HG02840 (cell line): ENCODE results near the gene SLAIN2.

ENCODE experiments used
- ATAC-seq: cut with Tn5 transposase; IDR thresholded peaks from one replicate; pipeline ENCODE4 v1.9.1; 2021; ENCODE audit warnings: mild to moderate bottlenecking, moderate library complexity, moderate number of reproducible peaks; ENCODE audit not compliant: unreplicated experiment, low FRiP score

Gene SLAIN2

DNA sequence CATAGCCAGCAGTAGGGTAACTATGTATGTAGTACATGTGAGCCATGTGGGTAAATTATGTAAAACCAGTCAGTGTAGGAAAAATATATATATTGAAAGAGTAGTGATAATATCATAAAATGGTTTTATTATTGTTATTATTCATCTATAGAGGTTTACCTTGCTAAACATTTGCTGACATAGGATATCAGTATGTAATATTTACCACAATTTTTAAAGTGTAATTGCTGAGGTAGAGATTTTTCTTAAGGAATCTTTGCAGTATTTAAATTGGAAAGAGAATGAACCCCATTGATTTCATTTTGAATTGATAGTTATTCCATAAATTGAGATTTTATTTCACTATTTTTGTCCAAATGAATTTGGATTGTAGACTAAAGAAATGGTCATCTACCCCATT is 27.1 kb downstream of the SLAIN2 start:
- no peak for ATAC-seq

DNA sequence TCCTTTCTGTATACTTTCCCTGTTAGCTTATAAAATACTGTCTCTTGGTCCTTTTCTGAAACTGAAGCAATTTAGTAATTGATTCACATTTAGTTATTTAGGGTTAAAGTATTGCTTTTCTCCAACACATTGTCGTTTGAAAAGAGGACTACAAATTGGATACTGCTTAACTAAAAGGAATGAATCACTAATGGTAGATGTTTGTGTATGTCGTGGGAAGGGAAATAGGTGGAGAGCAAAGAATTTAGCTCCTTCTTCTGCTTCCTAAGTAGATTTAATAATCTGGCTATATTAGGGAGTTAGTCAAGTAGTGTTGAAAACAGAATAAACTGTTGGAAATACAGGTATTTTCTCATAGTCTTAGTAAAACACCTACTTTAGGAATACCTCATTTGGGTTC is 27.9 kb downstream of the SLAIN2 start:
- no peak for ATAC-seq

DNA sequence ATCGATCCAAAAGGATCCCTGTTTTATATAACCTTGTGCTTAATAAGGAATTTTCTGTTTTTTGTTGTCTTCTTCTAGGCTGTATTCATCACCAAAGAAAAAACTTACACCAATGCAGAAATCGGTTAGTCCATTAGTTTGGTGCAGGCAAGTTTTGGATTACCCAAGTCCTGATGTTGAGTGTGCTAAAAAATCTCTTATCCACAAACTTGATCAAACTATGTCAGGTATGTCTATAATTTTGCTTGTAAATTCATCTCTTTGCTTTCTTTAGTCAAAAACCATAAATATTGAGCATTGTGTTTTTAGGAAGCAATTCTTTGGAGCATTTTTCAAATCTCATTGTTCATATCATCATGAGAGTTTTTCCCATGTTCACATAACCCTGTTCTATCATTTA is 28.4 kb downstream of the SLAIN2 start:
- ATAC-seq = no peak

DNA sequence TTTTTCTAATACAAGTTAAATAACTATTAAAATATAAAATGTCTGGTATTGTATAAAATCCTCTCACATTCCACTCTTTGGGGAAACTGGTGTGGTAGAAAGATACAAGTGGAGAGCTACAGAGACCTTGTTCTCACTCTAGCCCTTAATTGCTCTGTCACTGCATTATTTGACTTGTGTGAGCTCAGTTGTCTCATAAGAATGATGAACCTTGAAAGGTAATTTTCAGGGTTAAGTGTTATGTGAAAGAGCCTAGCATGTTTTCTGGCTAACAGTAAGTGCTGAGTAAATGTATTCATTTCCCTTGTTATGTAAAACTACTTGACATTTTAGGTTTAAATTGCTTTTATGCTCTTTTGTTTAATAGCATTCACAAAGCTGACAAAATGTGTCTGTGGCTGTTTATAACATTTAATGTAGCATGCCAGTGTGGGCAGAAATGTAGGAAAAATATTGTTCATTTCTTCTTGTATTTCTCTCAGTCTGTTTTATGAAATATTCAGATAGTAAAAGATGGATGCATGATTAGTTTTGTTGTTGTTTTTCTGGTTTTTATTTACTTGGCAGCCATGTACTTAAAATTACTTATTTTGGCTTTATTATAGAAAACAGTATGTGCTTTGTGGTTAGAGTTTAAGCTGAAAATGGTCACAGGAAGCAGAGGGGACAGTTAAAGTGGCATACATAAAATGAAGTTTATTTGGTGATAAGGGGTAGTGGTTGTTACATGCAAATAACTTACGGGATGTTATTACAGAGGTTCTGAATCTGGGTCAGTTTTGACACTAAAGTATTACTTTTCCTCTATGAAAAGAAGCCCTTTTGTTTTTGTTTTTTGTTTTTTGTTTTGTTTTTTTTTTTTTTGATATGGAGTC is 29.2 kb downstream of the SLAIN2 start:
- ATAC-seq = no peak

DNA sequence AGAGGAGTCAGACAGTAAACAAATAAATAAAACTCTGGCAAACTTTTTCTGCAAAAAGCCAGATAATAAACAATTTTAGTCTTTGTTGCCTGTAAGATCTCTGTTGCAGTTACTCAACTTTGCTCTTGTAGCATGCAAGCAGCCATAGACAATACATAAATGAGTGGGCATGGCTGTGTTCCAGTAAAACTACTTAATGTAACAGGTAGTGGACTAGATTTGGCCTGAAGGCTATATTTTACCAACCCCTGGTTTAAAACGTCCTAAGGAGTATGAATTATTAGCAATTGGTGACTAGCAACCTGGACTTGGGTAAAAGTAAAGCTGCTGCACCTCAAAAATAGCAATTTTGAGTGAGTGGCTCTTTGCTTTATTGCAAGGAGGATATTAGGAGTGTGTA is 30.9 kb downstream of the SLAIN2 start:
- ATAC-seq = no peak

DNA sequence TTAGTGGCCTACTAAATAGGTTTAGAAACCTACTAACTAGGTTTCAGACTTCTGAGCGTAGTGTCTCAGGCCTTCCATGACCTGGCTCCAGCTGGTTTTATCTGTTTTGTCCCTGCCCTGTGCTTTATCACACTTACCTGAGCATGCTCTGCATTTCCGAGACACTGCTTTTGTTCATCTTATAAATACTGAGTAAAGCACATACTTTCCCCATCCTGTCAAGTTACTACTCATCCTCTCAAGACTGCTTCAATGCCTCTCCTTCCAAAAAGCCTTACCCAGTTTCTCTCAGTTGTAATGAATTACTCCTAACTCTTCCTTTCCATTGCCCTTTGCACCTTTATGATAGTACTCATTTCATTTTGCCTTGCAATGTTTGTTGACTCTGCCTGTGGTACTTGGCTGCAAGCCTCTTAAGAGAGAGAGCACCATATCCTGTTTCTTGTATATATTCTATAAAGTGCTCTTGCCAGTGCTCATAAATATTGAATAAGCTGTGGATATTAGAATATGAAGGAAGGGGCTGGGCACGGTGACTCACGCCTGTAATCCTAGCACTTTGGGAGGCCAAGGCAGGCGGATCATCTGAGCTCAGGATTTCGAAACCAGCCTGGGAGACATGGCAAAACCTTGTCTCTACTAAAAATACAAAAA is 34.4 kb downstream of the SLAIN2 start:
- ATAC-seq = no peak

DNA sequence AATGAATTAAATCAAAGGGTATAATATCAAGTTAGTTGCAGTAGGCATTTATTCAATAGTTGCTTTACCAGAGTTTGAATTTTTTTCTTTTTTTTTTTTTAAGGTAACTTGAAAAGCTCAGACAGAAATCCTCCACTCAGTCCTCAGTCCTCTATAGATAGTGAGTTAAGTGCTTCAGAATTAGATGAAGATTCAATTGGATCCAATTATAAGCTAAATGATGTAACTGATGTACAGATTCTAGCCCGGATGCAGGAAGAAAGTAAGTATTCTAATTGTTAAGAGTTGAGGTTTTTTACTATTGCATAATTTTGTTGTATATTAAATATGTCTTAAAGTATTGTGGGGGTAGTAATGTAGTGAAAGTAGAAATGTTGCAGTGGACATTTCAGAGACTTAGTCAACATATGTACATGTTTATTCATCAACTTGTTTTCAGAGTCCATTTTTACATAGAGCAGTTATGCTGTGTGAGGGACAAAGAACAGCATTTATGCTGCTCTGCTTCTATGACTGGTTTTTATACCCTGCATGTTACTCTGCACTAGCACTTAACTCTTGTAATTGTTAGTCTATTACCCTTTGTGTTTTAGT is 38.4 kb downstream of the SLAIN2 start:
- ATAC-seq = no peak

DNA sequence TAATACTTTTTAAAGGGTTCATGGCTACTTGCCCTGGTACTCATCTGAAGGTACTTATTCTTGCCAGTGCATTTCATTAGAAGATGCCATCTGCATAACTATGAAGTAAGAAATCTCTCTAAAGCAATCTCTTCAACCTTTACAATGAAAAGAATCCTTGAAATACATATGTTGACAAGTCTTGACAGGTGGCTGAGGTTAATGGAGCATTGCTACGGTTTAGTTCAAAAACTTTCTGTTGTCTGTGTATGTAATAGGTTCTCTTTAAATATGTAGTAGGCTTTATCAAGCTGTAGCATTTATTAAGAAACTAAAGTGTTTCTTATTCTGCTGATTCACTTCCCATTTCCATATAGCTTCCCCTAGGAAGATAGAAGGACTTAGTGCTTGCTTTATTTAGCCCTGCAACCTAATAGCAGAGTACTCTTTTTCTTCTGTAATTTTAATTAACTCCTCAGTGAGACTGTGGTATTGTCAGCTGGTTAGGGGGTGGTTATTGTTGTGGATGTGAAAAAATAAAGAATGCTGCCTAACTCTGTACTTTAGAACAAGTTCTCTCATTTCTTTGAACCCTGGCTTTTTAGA is 39.3 kb downstream of the SLAIN2 start:
- no peak for ATAC-seq

DNA sequence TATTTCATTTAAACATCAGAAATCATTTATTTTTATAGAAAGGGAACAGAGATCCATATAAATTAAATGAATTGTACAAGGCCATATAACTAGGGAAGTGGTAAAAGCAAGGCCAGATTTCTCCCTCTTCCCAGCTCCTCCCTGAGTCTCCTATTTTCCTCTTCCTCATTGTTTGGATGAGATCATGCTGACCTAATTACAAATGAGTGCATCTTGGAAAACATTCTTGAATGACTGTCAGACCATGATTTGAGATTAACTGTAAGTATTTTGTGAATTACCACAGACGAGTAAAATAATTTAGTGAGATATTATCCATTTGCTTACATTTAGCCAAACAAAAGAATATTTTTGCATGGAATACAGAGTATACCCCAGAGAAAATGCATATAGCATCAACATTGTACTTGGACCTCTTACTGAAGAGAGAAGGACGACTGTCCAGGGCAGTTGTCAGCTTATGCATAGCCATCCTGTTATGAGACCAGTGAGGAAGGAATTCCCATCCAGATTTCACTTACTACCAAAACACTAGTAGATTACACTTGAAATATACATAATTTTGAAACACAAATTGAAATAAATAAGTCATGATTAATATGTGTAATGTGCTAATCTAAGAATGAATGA is 47.3 kb downstream of the SLAIN2 start:
- no peak for ATAC-seq

DNA sequence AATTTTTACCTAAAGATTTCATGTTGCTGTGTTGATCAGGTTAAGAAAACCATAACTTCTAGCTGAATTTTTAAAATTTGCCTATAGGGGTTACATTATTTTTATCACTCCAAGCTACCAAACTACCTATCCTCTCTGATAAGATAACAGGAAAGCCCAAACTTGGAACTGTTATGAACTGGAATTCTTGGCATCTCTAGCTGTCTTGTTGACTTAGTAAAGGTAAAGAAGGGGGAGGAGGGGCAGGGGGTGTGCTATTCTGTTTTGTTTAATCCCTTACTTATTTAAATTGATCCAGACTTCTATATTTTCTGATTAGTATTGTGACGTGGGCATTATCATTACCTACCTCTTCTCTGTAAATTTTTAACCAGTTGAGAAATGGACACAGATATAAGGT is 54.7 kb downstream of the SLAIN2 start:
- ATAC-seq = no peak

DNA sequence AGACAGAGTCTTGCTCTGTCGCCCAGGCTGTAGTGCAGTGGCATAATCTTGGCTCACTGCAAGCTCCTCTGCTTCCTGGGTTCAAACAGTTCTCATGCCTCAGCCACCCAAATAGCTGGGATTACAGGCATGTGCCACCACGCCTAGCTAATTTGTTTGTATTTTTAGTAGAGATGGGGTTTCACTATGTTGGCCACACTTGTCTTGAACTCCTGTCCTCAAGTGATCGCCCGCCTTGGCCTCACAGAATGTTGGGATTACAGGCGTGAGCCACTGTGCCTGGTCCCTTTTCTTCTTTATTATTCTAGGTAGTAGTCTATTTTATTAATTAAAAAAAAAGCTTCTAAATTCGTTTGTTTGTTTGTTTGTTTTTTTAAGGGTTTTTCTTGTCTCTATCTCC is 59.1 kb downstream of the SLAIN2 start:
- no peak for ATAC-seq

DNA sequence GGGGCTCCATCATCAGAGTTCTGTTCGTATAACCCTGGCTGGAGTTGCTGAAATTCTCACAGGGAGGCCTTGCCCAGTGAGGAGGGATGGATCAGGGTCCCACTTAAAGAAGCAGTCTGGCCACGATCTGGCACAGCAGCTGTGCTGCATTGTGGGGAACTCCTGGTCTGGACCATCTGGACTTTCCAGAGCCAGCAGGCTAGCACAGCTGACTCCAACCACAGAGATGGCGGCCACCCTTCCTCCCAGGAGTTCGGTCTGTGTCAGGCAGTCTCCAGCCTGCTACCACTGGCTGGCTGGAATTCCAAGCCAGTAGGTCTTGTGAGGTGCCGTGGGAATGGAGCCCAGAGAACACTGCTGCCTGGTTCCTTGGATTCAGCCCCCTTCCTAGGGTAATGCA is 62.0 kb downstream of the SLAIN2 start:
- ATAC-seq = no peak

DNA sequence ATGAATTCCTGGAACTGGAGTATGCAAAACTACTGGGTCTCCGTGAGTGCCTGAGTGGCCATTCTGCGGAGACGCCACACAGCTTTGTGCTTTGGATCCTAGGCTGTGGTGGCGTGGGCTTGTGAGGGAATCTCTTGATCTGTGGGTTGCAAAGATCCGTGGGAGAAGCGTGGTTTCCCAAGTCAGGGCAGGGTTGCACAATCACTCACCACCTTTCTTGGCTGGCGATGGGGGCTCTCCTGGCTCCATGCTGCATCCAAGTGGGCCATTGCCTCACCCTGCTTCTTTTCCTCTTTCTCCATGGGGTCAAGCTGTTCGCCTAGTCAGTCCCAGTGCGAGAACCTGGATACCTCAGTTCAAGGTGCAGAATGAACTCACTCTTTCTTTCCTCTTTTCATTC is 62.5 kb downstream of the SLAIN2 start:
- no peak for ATAC-seq

DNA sequence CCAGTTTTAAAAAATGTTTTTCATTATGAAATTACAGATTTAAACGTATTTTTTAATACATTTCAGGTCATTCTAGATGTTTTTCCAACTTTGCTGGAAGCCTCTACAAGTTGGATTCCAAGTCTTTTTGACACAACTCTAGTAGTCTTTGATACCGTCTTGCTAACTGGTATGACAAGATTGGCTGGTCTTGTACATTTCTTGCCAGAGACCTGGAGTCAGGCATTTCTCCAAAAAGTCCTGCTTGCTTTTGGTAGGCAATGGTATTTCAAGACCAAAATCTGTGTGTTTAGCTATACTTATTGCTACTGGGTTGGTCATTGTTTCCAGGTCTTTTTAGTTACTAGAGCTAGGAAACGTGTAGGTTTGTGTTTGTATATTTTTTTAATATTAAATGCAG is 64.6 kb downstream of the SLAIN2 start:
- ATAC-seq = no peak

DNA sequence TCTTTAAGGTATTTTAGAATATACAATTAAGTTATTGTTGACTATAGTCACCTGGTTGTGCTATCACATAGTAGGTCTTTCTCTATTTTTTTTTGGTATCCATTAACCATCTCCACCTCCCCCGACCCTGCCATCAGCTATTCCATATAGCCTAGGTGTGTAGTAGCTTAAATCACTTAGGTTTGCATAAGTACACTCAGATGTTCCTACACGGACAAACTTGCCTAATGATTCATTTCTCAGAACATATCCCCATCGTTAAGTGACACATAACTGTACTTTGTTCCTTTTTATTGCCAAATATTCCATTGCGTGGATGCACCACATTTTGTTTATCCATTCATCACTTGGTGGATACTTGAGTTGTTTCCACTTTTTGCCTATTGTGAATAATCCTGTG is 67.9 kb downstream of the SLAIN2 start:
- no peak for ATAC-seq

DNA sequence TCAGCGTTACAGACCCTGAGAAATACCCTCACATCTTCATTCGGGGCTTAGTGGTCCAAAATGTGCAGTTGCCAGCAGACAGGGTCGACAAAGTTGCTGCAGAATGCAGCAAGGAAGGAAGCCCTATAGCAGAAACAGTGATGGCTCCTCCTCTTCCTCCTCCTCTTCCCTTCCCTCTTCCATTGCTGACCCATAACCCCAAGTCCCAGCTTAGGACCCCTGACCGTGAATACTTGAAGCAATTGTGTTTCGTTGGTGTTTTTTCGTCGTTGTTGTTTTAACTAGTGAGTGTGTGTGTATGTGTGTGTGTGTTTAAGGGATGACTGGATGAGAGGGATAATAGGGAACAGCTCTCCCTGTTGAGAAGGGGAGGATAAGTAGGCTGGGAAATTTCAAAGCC is 69.5 kb downstream of the SLAIN2 start:
- no peak for ATAC-seq

DNA sequence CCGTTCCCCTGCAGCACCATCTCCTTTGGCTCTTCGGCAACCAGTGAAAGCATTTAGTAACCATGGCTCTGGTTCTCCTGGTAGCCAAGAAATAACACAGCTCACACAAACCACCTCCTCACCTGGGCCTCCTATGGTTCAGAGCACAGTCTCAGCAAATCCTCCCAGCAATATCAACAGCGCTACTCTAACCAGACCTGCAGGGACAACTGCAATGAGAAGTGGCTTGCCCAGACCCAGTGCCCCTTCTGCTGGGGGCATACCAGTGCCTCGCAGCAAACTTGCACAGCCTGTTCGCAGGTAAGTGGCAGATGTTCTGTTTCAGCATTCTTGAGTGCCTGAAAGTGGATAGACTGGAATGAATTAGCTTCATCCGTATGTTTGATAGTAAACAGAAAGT is 78.8 kb downstream of the SLAIN2 start:
- ATAC-seq = no peak

DNA sequence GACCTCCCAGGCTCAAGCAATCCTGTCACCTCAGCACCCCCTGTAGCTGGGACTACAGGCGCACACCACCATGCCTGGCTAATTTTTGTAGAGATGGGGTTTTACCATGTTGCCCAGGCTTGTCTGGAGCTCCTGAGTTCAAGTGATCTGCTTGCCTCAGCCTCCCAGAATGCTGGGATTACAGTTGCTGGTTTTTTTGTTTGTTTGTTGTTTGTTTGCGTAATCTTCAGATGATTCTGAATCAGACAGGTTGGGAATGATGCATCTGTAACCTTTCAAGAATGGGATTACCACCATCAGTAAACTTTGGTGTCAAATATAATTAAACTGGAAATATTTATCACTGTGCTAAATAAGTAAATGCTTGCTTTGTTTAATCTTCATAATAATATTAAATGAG is 79.8 kb downstream of the SLAIN2 start:
- no peak for ATAC-seq

DNA sequence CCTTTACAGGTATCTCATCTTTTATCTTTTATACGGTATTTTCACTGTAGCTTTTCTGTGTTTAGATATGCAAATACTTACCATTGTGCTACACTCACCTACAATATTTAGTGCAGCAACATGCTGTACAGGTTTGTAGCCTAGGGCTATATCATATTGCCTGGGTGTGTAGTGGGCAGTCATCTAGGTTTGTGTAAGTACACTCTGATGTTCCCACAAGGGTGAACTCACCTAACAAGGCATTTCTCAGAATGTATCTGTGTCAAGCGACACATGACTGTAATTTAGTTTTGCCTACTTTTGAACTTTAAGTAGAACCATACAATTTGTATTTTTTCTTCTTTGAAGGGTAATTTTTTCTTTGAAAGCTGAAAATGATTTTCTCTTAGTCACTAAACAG is 87.6 kb downstream of the SLAIN2 start:
- ATAC-seq = no peak

DNA sequence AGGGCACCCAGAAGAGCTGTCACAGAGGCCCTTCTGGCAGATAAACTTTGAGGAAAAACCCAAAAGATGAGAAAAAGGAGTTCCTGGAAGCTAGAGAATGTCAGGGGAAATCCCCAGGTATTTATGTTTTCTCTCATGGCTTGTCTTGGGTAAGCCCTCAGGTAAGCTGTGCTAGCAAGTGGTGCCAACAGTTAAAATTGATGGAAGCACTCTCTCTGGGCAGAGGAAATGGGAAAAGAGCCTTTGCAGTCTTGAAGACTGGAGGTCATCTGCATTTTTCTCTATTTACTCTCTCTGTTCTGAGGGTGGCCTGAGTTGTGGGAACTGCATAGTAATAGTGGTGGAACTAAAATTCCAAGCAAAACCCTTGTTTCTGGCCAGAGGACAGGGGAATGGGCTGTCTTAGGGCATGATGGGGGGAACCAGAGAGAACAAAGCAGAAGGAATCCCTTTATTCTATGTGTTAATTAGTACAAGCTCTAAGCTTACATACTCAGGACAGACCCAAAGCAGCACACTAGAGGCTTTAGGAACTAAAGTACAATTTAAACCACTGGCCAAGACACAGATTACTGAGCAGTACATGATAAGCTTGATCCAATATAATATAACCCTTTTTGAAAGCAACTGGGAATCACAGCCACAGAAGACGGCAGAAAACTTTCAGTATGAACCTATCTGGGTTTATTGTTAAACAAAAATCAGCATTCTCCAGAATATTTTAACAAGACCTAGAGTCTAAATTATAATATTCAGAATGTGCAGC is 88.6 kb downstream of the SLAIN2 start:
- no peak for ATAC-seq
